ENCODE data around the gene ITPRIPL2.

The ITPRIPL2 gene

DNA sequence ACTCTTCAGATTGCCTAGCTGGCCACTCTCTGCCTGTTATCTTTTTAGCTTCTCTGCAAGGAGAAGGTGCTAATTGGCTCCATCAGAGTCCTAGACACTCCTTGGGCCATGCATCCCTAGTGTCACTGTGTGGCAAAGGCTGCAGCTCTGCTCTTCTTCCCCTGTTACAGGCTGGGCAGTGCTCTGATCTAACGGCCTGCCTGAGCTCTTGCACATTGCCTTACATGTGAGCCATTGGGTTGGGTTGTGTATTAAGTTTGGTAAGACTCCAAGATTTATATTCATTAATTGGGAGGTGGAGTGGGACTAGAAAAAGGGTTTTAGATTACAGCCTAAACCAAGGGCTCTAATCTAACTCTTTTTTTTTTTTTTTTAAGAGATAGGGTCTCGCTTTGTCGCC, 31.2 kb downstream of the ITPRIPL2 start:
- DNase-seq: no peak

DNA sequence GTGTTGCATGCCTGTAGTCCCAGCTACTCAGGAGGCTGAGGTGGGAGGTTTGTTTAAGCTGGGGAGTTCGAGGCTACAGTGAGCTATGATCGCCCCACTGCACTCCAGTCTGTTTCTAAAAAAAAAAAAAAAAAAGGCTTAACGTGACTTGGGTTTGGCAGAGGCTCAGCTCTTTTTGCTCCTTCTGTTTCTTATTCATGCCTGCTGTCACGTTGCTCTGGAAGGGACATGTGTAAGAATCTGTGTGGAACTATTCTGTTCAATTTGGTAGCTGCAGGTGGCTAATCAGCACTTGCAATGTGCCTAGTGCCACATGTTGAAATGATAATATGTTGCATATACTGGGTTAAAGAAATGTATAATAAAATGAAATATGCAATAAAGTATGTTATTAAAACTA, 33.4 kb downstream of the ITPRIPL2 start:
- peak; percentile 28 for DNase-seq

DNA sequence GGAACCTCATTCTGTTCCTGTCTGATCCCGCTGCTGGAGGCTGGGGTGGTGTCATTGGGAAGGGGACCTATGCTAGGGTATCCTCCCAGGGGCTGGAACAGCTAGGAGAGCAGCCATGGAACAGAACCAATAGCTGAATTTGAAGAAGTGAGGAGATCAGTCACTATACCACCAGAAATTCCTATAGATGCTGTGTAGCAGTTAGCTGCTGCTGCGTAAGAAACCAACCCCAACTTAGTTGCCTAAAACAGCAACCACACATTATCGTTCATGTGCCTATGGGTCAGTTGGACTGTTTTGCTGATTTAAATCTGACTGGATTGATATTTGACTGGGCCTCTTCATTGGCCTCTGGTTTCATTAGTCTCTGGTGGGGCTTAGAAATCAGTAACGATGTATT, 33.9 kb downstream of the ITPRIPL2 start:
- no peak for DNase-seq

DNA sequence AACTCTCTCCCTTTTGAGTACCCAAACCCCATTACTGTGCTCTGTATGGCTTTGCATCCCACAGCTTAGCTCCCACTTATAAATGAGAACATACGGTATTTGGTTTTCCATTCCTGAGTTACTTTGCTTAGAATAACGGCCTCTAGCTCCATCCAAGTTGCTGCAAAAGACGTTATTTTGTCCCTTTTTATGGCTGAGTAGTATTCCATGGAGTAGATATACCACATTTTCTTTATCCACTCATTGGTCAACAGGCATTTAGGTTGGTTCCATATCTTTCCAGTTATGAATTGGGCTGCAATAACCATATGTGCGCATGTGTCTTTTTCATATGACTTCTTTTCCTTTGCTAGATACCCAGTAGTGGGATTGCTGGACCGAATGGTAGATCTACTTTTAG, 34.4 kb downstream of the ITPRIPL2 start:
- no peak for DNase-seq

DNA sequence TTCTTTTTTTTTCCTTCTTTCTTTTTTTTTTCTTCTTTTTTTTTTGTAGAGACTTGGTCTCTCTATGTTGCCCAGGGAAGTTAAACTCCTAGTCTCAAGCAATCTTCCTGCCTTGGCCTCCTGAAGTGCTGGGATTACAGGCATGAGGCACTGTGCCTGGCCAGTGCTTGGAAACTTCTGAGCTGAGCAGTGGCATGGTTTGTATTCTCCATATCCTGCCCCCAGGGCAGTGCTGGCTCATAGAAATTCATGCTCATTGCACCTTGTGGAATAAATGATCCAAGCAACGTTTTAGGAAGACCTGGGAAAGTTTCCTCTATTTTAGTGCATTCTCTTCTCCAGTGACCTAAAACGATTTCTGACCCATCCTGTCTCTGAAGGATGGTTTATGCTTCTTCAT, 37.5 kb downstream of the ITPRIPL2 start:
- no peak for DNase-seq

DNA sequence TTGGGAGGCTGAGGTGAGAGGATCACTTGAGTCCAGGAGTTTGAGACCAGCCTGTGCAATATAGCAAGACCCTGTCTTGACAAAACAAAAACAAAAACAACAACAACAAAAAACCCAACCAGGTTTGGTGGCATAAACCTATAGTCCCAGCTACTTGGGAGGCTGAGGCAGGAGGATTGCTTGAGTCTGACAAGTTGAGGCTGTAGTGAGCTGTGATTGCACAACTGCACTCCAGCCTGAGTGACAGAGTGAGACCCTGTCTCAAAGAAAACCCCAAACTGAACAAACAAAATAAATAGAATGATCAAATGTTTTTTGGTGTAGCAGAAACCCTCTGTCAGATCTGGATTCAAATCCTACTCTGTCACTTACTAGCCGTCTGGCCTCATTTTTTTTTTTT, 38.3 kb downstream of the ITPRIPL2 start:
- DNase-seq: no peak

DNA sequence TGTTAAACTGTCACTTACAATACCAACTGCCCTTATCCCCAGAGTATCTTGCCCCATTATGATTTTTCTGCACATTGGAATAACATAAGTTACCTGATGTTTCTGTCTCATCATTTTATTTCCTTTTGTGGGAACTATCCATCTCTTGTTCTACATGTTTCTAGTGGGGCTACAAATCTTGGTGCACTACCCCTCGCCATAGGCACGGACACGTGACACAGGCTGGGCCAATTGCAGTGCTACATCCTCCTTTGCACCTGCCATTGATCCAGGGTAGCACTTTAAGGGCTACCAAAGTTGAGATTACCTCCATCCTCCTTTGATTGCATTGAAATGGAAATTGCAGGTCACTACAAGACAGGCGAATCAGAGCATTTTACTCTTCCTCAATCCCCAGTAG, 40.1 kb downstream of the ITPRIPL2 start:
- DNase-seq: peak; percentile 71

DNA sequence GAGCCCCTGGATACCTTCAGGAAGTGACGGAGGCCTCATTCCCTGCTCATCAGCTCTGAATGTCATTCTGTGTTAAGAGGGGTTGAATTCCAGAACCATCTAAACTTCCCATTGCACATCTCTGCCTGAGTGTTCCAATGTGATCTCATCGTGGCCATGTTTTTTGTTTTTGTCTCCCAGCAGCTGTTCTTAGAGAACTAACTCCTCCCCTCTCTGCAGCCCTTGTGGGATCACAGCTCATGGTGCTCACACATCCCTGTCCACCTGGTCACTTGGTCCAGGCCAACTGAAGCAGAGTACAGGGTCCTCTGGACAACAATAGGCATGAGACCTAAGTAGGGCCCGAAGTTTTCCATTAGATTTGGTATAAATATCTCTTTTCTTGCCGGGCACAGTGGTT, 48.3 kb downstream of the ITPRIPL2 start:
- DNase-seq: no peak

DNA sequence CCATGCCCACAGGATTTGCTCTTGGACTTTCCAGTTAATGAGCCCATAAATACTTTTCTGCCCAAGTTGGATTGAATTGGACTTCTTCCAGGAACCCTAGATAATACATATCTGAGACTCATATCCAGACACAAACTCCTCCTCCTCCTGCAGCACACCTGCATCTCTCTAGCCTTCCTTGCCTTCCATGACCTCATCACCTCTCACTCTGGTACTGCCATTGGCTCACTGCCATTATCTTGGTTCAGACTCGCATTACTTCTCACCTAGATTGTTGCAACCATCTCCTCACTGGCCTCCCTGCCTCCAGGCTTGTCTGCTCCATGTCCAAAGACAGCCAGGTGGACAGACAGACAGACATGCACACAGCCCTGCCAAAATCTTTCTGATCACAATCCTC, 49.5 kb downstream of the ITPRIPL2 start:
- DNase-seq: no peak

DNA sequence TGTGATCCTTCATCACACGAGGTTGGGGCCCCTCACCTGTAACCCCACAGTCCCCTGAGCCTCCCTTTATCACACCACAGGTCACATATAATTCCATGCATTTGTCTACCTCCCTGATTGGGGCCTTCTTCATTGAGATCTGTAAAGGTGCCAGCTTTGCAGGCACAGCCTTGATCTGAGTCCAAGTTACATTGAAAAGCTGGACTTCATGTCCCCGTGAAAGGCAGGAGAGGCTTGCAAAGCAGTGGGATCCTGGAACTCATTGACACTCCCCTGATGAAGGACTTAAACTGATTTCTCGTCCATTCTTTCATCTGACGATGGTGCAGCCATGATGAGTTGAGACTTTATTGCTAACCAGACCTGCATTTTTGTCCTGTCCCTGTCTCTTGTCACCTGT, 50.5 kb downstream of the ITPRIPL2 start:
- DNase-seq: no peak

DNA sequence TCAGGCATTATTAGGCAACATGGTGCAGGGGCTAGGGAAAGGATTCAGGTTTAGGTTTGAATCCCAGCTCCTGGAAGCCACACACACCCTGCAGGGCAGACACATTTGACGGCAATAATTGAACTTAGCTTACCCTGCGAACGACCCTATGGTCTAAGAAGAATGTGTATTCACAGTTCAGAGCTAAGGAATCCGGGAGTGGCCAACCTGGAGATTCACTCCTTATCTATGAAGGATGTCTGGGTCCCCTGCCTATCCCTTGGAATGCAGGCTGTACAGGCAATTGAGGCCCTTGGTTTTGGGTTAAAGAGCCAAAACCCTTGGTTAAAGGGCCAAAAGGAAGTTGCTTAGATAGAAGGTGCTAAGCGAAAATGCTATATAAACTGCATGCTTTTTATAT, 51.3 kb downstream of the ITPRIPL2 start:
- DNase-seq: no peak

DNA sequence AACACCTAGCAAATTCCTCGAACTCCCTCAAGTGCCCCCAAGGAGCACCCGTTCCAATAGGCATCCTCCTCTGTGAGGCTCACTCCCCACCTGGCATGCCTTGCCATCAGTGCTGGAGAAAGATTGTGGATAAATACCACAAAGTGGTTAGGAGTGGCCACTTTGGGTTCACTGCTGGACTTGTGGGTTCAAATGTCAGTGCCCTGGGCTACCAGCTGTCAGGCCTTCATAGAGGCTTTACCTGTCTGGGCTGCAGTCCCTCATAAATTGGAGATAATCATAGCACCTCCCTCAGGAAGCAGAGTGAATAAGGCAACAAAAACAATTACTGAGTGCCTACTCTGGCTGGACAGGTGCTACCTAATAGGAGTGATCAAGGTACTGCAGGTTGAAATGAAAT, 52.7 kb downstream of the ITPRIPL2 start:
- DNase-seq: no peak

DNA sequence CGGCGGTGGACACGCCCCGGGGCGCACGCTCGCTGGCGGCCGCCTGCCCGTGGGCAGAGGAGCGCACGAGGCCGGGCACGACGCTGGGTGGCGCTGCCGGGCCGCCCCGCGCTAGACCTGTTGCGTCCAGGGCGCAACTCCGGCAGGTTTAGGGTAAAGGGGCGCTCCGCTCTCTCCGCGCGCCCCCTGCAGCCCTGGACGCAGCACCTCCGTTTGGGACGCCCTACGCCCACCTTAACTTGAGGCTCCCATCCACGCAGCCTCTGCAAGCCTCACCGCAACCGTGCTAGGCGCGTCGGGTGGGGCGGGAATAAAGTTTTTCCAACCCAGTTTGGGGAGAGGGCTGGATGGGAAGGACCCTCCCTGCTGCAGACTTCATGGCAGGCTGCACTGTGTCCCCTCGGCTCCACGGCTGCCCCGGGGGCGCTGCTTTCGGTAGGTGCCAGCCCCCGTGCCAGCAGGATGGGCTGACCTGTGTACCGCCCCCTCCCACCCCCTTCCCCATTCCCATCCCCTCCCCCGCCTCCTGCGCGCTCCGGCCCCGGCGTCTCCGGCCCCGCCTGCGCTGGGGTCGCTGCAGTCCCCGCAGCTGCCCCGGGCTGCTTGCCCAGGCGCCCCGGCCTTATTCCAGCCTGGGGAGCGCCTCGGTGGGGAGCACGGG, 54.1 kb downstream of the ITPRIPL2 start, which contains the start of gene SYT17:
SYT17 (plus strand) TSS at position 531 of the 661 bp plus-strand sequence. CDS start 407 bp downstream, outside the sequence.
- DNase-seq: peak; percentile 71

DNA sequence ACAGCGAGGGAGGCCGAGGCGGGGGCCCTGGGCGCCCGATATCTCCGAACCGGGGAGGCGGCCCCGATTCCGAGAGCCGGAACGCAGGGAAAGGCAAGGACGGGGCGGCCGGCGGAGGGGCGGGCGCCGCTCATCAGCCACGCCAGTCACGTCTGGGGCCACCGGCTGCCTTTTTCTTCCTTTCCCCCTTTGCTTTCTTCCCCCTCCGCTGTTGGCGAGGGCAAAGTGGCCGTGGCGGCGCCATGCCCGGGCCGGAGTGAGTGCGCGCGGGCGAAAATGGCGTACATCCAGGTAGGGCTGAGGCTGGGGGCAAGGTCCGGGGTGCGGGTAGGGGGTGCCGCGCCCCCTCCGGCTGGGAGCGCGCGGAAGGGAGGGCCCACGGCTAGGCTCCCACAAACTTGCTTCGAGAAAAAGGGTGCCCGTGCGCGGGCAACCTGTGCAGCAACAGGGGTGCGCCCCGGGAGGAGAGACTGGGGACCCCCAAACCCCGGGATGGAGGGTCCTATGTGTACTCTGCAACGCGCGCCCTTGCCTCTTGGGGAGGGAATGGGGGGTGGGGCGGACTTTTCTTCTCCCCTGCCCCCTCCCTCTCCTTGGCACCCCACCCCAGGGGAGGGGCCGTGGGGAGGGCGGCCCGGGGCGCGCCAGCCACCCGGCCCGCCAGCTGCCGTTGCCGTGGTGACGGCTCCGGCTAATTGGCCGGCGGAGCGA, 54.8 kb downstream of the ITPRIPL2 start:
- peak; percentile 31 for DNase-seq

DNA sequence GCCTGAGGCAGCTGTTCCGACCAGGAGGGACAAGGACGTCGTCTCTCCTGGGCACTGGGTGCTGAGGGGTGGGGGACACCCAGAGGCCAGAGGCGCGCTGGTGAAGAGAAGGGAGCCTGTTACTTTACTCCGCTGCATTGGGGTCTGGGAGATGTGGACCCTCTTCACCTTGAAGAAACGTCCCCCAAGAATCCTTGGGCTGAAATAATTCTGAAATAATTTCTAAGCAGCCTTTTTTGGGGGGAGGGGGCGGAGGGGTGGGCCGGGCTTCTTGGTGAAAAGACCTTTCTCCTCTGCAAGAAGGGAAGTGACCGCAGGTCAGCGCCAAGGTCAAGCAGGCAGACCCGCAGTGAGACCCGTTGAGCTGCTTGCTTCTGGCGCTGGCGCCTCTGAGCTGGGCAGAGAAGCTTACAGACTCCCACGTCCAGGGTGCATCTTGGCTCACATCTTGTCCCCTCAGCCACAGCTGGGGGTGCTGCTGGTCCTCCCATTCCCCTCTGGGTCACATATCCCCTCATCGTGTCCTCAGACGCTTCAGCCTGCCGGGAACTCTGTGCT, 55.4 kb downstream of the ITPRIPL2 start:
- DNase-seq: no peak

DNA sequence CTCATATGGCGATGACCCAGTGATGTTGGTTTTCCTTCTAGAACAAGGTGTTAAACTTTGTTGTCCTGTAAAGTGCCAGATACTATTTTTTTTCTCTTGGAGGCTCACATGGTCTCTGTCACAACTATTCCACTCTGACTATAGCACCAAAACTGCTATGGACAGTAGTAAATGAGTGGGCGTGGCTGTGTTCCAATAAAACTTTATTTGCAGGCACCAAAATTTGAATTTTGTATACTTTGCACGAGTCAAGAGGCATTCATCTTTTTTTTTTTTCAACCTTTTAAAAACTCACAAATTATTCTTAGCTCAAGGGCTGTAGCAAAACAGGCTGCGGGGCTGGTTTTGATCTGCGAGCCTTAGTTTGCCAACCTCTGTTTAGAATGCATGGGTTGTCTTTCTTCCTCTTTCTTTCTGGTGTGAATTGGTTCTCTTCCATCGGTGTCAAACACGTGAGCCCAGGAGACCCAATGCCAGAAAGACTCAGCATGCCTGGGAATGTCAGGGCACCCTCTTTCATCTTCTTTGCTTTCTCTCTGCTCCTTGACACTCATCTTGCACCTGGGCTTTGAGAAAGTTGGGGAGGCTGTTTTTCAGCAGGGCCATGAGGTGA, 56.4 kb downstream of the ITPRIPL2 start:
- DNase-seq: no peak
